WI38 (cell line): ENCODE measurements around the gene GPATCH3.

Experiments used
- H3K4me3 ChIP-seq: 2 replicates; pipeline ENCODE4 v1.5.1; 2011; ENCODE audit warnings: low read depth, mild to moderate bottlenecking, control low read depth, low read length
- CTCF ChIP-seq: IDR thresholded peaks from 2 replicates; pipeline ENCODE4 v1.5.1; 2012; ENCODE audit warnings: low read depth, mild to moderate bottlenecking, control low read depth, low read length

Gene GPATCH3

GRCh38 chr1:26862781-26863684, 37.2 kb downstream of the GPATCH3 start, which contains the start of gene SFN:
TSS of gene SFN (plus strand) at chr1:26863149. CDS start at chr1:26863213, 64 bp downstream.
- TF ChIP-seq CTCF: 0 out of 2 replicates have a peak, but pooled peaks have one; percentile 5
- peak within 1 kb of the TSS; percentile 69; the same call in 1 of the 2 replicates for H3K4me3 ChIP-seq

- TF ChIP-seq CTCF: no peak
- no peak overlapping the region for H3K4me3 ChIP-seq
Measured at GRCh38 chr1:26861889-26862378, 38.3 kb downstream of the GPATCH3 start.

- peak; percentile 21; the same call in 1 of the 2 replicates for TF ChIP-seq CTCF
- H3K4me3 ChIP-seq: no peak overlapping the region
Measured at GRCh38 chr1:26861286-26861701, 39.0 kb downstream of the GPATCH3 start.

- H3K4me3 ChIP-seq: no peak overlapping the region
- TF ChIP-seq CTCF: no peak
Measured at GRCh38 chr1:26858891-26859640, 41.2 kb downstream of the GPATCH3 start.

GRCh38 chr1:26858160-26858559, 42.1 kb downstream of the GPATCH3 start:
- no peak overlapping the region for H3K4me3 ChIP-seq
- no peak for TF ChIP-seq CTCF

GRCh38 chr1:26857473-26858060, 42.7 kb downstream of the GPATCH3 start:
- H3K4me3 ChIP-seq: no peak overlapping the region
- no peak for TF ChIP-seq CTCF
